Astrocyte (in vitro differentiated cells and primary cell): ENCODE data around the gene MIOX. TPM values are rescaled to one million over a fixed set of nuclear protein-coding genes. Genes with fewer than 3 reads are reported as not detected.

Experiments
- DNase-seq: peaks from one replicate; pipeline ENCODE4 v3.0.0-alpha.2; 2010; ENCODE audit warnings: low read depth
- FAIRE-seq: peaks from 2 replicates; lab custom pipeline; 2011; peaks lifted over from hg19 to GRCh38; lab: Jason Lieb, UNC
- H2AFZ ChIP-seq: 2 replicates; pipeline ENCODE4 v1.6.0; 2012; ENCODE audit warnings: low read depth, low read length, inconsistent platforms
- H3K27ac ChIP-seq: 2 replicates; pipeline ENCODE4 v1.5.1; 2011; ENCODE audit warnings: low read depth, low read length, inconsistent platforms
- H3K27me3 ChIP-seq: 2 replicates; pipeline ENCODE4 v1.6.0; 2011; ENCODE audit warnings: low read length, inconsistent platforms; ENCODE audit not compliant: insufficient read depth
- H3K36me3 ChIP-seq: 2 replicates; pipeline ENCODE4 v1.5.1; 2011; ENCODE audit warnings: low read length, inconsistent platforms; ENCODE audit not compliant: insufficient read depth
- H3K4me1 ChIP-seq: 2 replicates; pipeline ENCODE4 v1.5.1; 2011; ENCODE audit warnings: low read length, inconsistent platforms; ENCODE audit not compliant: insufficient read depth
- H3K4me2 ChIP-seq: 2 replicates; pipeline ENCODE4 v1.6.0; 2012; ENCODE audit warnings: low read length, inconsistent platforms
- H3K4me3 ChIP-seq: 2 replicates; pipeline ENCODE4 v1.5.1; 2011; ENCODE audit warnings: low read depth, mild to moderate bottlenecking, low read length, inconsistent platforms; ENCODE audit not compliant: insufficient read depth
- H3K79me2 ChIP-seq: 2 replicates; pipeline ENCODE4 v1.6.0; 2012; ENCODE audit warnings: mild to moderate bottlenecking, low read length, inconsistent platforms; ENCODE audit not compliant: insufficient read depth
- H3K9ac ChIP-seq: 2 replicates; pipeline ENCODE4 v1.6.0; 2012; ENCODE audit warnings: mild to moderate bottlenecking, low read length, inconsistent platforms
- H3K9me3 ChIP-seq: 2 replicates; pipeline ENCODE4 v1.5.1; 2012; ENCODE audit warnings: low read depth, mild to moderate bottlenecking, low read length, inconsistent platforms; ENCODE audit not compliant: insufficient read depth
- H4K20me1 ChIP-seq: 2 replicates; pipeline ENCODE4 v1.6.0; 2012; ENCODE audit warnings: low read length, inconsistent platforms; ENCODE audit not compliant: insufficient read depth
- H3K27ac Mint-ChIP-seq: one replicate; pipeline ENCODE4 v1.8.0; 2021; ENCODE audit warnings: mild to moderate bottlenecking, mixed read lengths; ENCODE audit not compliant: unreplicated experiment
- H3K27me3 Mint-ChIP-seq: one replicate; pipeline ENCODE4 v1.8.0; 2021; ENCODE audit warnings: low read depth, mixed read lengths; ENCODE audit not compliant: unreplicated experiment
- H3K36me3 Mint-ChIP-seq: one replicate; pipeline ENCODE4 v1.8.0; 2021; ENCODE audit warnings: low read depth, mixed read lengths; ENCODE audit not compliant: unreplicated experiment
- H3K4me1 Mint-ChIP-seq: one replicate; pipeline ENCODE4 v1.8.0; 2021; ENCODE audit warnings: low read depth, mixed read lengths; ENCODE audit not compliant: unreplicated experiment
- H3K4me3 Mint-ChIP-seq: one replicate; pipeline ENCODE4 v1.8.0; 2021; ENCODE audit warnings: mild to moderate bottlenecking, moderate library complexity, mixed read lengths; ENCODE audit not compliant: unreplicated experiment
- H3K9me3 Mint-ChIP-seq: one replicate; pipeline ENCODE4 v1.8.0; 2021; ENCODE audit warnings: mild to moderate bottlenecking, mixed read lengths; ENCODE audit not compliant: unreplicated experiment
- EZH2 ChIP-seq: IDR thresholded peaks from 2 replicates; pipeline ENCODE4 v1.6.1; 2012; ENCODE audit warnings: mild to moderate bottlenecking, low read length, inconsistent platforms; ENCODE audit not compliant: insufficient read depth
- total RNA-seq: library from RNA; stranded (reverse); gene quantifications from 2 replicates; pipeline ENCODE4 v1.2.1, GENCODE V29; 2021
- TF ChIP-seq, protein P1 (sequence below): IDR thresholded peaks from 2 replicates; pipeline ENCODE4 v1.5.1; 2011; ENCODE audit warnings: low read depth, mild to moderate bottlenecking, inconsistent platforms, low read length, moderate library complexity; ENCODE audit not compliant: insufficient read depth

The MIOX gene
- total RNA-seq, 1 donor from 2014 or later = 0.91 TPM

DNA sequence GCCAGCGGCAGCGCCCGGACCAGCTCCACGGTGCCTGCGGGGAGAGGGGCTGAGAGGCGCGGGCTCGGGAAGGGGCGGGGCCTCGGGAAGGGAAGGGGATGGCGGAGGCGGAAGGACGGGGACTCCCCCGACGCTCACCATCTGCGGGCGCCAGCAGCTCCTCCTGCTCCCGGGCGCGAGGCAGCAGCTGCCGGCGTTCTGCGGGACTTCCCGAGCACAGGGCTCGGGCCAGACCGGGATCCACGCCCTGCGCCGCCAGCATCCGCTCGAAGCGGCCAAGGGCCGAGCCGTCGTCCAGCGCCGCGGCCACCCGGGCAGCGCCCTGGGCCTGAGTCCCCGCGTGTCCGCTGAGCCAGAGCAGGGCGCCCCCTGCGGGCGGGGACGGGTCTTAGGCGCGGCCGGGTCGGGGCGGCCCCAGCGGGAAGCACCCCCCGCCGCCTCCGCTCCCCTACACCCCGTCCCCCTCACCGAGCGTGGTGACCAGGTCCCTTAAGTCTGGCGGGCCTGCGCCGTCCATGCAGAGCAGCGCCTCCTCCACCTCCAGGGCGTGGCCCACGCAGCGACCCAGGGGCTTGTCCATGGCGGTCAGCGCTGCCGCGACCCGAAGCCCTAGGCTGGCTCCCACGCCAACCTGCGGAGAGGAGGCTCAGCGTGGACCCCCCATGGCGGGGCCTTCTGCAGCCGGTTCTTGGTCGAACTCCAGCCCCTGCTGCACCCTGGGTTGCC is 39.6 kb downstream of the MIOX start:
- H3K4me3 ChIP-seq = peak overlapping the region; percentile 72
- peak overlapping the region; percentile 83 for H2AFZ ChIP-seq
- Mint-ChIP-seq H3K9me3 (peaks cover 3% of the 10 kb centered on the region), H3K36me3 (peaks cover 7% of the 10 kb centered on the region), H3K4me1 (peaks cover 4% of the 10 kb centered on the region), H3K27me3 (no peaks in the 10 kb centered on the region), H3K4me3 (peak overlapping the region; percentile 81), H3K27ac (peak overlapping the region; percentile 66)
- peaks cover 21% of the 10 kb centered on the region for H3K27me3 ChIP-seq
- FAIRE-seq = no peak
- H3K27ac ChIP-seq = peak overlapping the region; percentile 21
- H3K4me1 ChIP-seq = peaks cover 30% of the 10 kb centered on the region
- H4K20me1 ChIP-seq = peaks cover 42% of the 10 kb centered on the region
- H3K79me2 ChIP-seq = peaks cover 36% of the 10 kb centered on the region
- DNase-seq = peak; percentile 54
- no peaks in the 10 kb centered on the region for H3K36me3 ChIP-seq
- H3K4me2 ChIP-seq = peak overlapping the region; percentile 99
- no peaks in the 10 kb centered on the region for H3K9me3 ChIP-seq
- peak overlapping the region; percentile 74 for H3K9ac ChIP-seq
- no peak for TF ChIP-seq EZH2
- TF ChIP-seq, protein P1, sequence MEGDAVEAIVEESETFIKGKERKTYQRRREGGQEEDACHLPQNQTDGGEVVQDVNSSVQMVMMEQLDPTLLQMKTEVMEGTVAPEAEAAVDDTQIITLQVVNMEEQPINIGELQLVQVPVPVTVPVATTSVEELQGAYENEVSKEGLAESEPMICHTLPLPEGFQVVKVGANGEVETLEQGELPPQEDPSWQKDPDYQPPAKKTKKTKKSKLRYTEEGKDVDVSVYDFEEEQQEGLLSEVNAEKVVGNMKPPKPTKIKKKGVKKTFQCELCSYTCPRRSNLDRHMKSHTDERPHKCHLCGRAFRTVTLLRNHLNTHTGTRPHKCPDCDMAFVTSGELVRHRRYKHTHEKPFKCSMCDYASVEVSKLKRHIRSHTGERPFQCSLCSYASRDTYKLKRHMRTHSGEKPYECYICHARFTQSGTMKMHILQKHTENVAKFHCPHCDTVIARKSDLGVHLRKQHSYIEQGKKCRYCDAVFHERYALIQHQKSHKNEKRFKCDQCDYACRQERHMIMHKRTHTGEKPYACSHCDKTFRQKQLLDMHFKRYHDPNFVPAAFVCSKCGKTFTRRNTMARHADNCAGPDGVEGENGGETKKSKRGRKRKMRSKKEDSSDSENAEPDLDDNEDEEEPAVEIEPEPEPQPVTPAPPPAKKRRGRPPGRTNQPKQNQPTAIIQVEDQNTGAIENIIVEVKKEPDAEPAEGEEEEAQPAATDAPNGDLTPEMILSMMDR = no peak

DNA sequence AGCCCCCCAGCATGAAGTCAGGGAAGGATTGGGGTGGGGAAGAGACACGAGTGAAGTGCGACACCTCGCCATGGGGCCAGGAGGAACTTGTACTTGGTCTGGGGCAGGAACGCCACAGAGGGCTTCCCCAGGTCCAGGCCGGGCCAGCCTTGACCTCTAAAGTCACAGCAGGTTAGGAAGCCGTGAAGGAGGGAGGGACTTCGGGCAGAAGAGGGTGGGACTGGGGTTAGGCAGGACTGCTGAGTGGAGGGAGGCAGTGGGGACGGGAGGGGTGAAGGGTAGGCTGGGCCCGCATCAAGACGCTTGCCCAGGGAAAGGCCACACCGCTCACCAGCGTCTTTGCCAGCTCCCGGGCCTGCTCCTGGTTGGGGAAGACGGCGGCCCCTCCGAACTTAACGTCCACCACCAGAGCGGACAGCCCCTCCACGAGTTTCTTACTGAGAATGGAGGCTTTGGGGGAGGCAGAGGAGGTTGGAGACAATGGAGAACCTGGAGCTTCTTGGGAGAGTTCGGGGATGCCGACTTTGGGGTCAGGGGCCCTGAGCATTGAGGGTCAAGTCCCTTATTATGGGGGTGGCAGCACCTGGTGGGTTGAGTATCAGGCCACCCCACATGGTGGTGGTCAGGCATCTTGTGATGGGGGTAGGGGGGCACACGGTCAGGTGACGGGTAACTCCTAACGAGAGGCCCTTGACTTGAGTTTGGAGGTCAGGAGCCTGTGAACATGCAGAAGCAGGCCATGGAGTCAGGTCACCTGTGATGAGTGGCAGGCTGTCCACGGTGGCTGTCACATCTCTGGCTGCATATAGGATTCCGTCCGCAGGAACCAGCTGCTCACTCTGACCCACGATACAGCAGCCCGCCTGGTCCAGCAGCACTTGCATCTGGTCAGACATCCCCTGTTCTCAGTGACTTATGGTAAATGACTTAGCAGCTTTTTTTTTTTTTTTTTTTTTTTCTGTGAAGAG is 40.5 kb downstream of the MIOX start:
- Histone ChIP-seq H3K4me2 (peak overlapping the region; percentile 99), H2AFZ (peak overlapping the region; percentile 71), H3K36me3 (no peaks in the 10 kb centered on the region), H3K27ac (no peak overlapping the region), H3K4me1 (peaks cover 31% of the 10 kb centered on the region), H3K4me3 (peak overlapping the region; percentile 72), H3K27me3 (peaks cover 22% of the 10 kb centered on the region), H4K20me1 (peaks cover 42% of the 10 kb centered on the region), H3K9ac (peak overlapping the region; percentile 74), H3K79me2 (peaks cover 36% of the 10 kb centered on the region), H3K9me3 (no peaks in the 10 kb centered on the region)
- H3K4me3 Mint-ChIP-seq = peak overlapping the region; percentile 81
- H3K27ac Mint-ChIP-seq = peak overlapping the region; percentile 66
- H3K27me3 Mint-ChIP-seq = no peaks in the 10 kb centered on the region
- H3K36me3 Mint-ChIP-seq = peaks cover 7% of the 10 kb centered on the region
- FAIRE-seq (no peak), DNase-seq (no peak)
- peaks cover 4% of the 10 kb centered on the region for H3K4me1 Mint-ChIP-seq
- H3K9me3 Mint-ChIP-seq = peaks cover 3% of the 10 kb centered on the region
- TF ChIP-seq EZH2 = no peak
- TF ChIP-seq, protein P1 = no peak
